BE2C (cell line): ENCODE data around the gene ZSCAN25.

Source experiments
- DNase-seq: peaks from one replicate; pipeline ENCODE4 v3.0.0-alpha.2; 2020
- H3K27me3 ChIP-seq: fragments of 250-450 bp; sonication (Bioruptor Pico); 2 replicates; pipeline ENCODE4 v1.5.1; 2020; ENCODE audit warnings: mild to moderate bottlenecking
- H3K36me3 ChIP-seq: fragments of 250-450 bp; sonication (Bioruptor Pico); 2 replicates; pipeline ENCODE4 v1.5.1; 2020; ENCODE audit warnings: mild to moderate bottlenecking
- H3K4me1 ChIP-seq: fragments of 250-450 bp; sonication (Bioruptor Pico); 2 replicates; pipeline ENCODE4 v1.5.1; 2020
- H3K4me3 ChIP-seq: 2 replicates; pipeline ENCODE4 v1.5.1; 2011; ENCODE audit warnings: low read depth, low read length
- H3K9me3 ChIP-seq: fragments of 250-450 bp; sonication (Bioruptor Pico); 2 replicates; pipeline ENCODE4 v1.5.1; 2020
- TF ChIP-seq, protein P1 (sequence below): IDR thresholded peaks from 2 replicates; pipeline ENCODE4 v1.5.1; 2012; ENCODE audit warnings: mild to moderate bottlenecking, low read depth, low read length

ZSCAN25 gene

GRCh38 chr7:99599836-99600235 lies 16.9 kb upstream of the ZSCAN25 start:
- no peak for DNase-seq
- Histone ChIP-seq H3K27me3 (0 out of 2 replicates have a peak, but pooled peaks cover 3% of the 10 kb centered on the region), H3K4me1 (no peaks in the 10 kb centered on the region), H3K9me3 (no peaks in the 10 kb centered on the region), H3K4me3 (no peak overlapping the region), H3K36me3 (no peaks in the 10 kb centered on the region)
- TF ChIP-seq, protein P1, sequence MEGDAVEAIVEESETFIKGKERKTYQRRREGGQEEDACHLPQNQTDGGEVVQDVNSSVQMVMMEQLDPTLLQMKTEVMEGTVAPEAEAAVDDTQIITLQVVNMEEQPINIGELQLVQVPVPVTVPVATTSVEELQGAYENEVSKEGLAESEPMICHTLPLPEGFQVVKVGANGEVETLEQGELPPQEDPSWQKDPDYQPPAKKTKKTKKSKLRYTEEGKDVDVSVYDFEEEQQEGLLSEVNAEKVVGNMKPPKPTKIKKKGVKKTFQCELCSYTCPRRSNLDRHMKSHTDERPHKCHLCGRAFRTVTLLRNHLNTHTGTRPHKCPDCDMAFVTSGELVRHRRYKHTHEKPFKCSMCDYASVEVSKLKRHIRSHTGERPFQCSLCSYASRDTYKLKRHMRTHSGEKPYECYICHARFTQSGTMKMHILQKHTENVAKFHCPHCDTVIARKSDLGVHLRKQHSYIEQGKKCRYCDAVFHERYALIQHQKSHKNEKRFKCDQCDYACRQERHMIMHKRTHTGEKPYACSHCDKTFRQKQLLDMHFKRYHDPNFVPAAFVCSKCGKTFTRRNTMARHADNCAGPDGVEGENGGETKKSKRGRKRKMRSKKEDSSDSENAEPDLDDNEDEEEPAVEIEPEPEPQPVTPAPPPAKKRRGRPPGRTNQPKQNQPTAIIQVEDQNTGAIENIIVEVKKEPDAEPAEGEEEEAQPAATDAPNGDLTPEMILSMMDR: no peak

DNA sequence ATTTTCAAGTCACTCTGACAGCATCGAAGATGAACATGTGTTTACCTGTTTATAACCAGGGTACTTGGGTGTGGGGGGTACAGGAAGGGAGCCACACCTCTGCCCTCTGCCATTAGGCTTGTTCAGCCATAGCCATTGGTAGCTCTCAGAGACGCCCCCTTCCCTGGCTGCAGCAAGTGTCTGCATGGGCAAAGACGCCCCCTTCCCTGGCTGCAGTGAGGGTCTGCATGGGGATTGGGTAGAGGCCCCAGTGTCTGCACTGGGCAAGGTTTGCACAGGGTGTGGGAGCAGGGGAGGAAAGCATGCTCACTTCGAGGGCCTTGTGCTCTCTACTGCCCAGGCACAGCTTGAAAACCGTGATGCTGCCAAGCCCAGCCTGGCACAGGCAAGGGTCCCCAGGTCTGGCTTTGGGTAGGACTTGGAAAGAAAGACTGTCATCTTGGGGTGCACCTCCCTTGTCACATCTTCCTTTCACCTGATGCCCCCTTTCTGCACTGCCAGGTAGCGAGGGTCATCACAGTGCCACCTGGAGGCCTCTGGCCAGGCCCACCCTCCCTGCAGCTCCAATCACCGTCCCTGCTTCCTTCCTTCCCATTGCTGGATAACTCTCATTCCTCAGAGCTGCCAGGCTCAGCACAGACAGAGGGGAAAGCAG lies 15.0 kb upstream of the ZSCAN25 start:
- H3K27me3 ChIP-seq: peaks cover 6% of the 10 kb centered on the region; the same call in 1 of the 2 replicates
- DNase-seq: no peak
- no peak overlapping the region for H3K4me3 ChIP-seq
- H3K36me3 ChIP-seq: no peaks in the 10 kb centered on the region
- H3K9me3 ChIP-seq: no peaks in the 10 kb centered on the region
- TF ChIP-seq, protein P1: no peak
- no peaks in the 10 kb centered on the region for H3K4me1 ChIP-seq

GRCh38 chr7:99605527-99605926 lies 11.2 kb upstream of the ZSCAN25 start:
- TF ChIP-seq, protein P1: no peak
- DNase-seq: no peak
- peaks cover 35% of the 10 kb centered on the region for H3K27me3 ChIP-seq
- no peaks in the 10 kb centered on the region for H3K9me3 ChIP-seq
- no peaks in the 10 kb centered on the region for H3K36me3 ChIP-seq
- H3K4me1 ChIP-seq: no peaks in the 10 kb centered on the region
- H3K4me3 ChIP-seq: no peak overlapping the region

DNA sequence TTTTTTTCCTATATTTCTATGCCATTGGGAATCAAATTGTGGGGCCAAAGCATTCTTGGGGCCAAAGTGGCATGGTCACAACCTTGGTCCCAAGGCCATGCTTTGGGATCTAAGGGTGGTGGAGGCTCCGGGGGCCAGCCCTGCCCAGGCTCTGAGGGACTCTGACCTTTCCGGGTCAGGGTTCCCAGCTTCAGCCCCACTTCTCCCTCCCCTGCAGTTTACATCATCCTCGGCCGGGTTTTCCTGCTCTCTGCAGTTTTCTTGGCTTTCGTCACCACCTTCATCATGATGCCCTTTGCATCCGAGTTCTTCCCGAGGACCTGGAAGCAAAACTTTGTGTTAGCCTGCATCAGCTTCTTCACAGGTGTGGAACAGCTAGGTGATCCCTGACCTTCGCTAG lies 10.2 kb upstream of the ZSCAN25 start:
- TF ChIP-seq, protein P1: no peak
- H3K9me3 ChIP-seq: no peaks in the 10 kb centered on the region
- H3K27me3 ChIP-seq: peaks cover 45% of the 10 kb centered on the region
- H3K4me3 ChIP-seq: no peak overlapping the region
- H3K36me3 ChIP-seq: no peaks in the 10 kb centered on the region
- no peak for DNase-seq
- no peaks in the 10 kb centered on the region for H3K4me1 ChIP-seq

- Histone ChIP-seq H3K9me3 (no peaks in the 10 kb centered on the region), H3K4me3 (no peak overlapping the region), H3K4me1 (no peaks in the 10 kb centered on the region), H3K36me3 (no peaks in the 10 kb centered on the region), H3K27me3 (peaks cover 44% of the 10 kb centered on the region)
- no peak for DNase-seq
- TF ChIP-seq, protein P1: no peak
Measured at GRCh38 chr7:99607548-99607947, 9.2 kb upstream of the ZSCAN25 start.

- Histone ChIP-seq H3K4me1 (no peaks in the 10 kb centered on the region), H3K9me3 (no peaks in the 10 kb centered on the region), H3K27me3 (peaks cover 19% of the 10 kb centered on the region), H3K4me3 (no peak overlapping the region), H3K36me3 (peaks cover 10% of the 10 kb centered on the region)
- no peak for DNase-seq
- TF ChIP-seq, protein P1: no peak
Measured at GRCh38 chr7:99614495-99614894, 2.3 kb upstream of the ZSCAN25 start.
